DMS153 treated with DMSO at 0.1 percent for 48 hours (cell line): Measurements from ENCODE around the gene MYMK.

Experiments used
- DNase-seq: peaks from one replicate; lab custom pipeline; 2025; ENCODE audit not compliant: unreplicated experiment; lab: John Stamatoyannopoulos, UW

The MYMK gene

GRCh38 chr9:133536080-133536479 lies 11.3 kb upstream of the MYMK start:
- DNase-seq, result no peak

- DNase-seq, result no peak
These were observed 10.6 kb upstream of the MYMK start for GRCh38 chr9:133535306-133535877.

GRCh38 chr9:133534346-133535291 lies 9.9 kb upstream of the MYMK start, which contains the start of gene ADAMTSL2:
ADAMTSL2 (plus strand) TSS chr9:133534704; CDS start chr9:133536713, 2,009 bp downstream.
- DNase-seq, result peak; percentile 58

GRCh38 chr9:133533857-133534256 lies 9.1 kb upstream of the MYMK start:
- no peak for DNase-seq

- DNase-seq, result peak; percentile 76
These were observed 8.3 kb upstream of the MYMK start for GRCh38 chr9:133532937-133533668.

- DNase-seq, result no peak
These were observed 6.5 kb upstream of the MYMK start for GRCh38 chr9:133531293-133531692.

- no peak for DNase-seq
These were observed 5.1 kb upstream of the MYMK start for GRCh38 chr9:133529874-133530273.

- no peak for DNase-seq
These were observed 4.7 kb upstream of the MYMK start for GRCh38 chr9:133529457-133529856.

- no peak for DNase-seq
These were observed 4.1 kb upstream of the MYMK start for GRCh38 chr9:133528876-133529241.

GRCh38 chr9:133528001-133528875 lies 3.5 kb upstream of the MYMK start:
- DNase-seq, result no peak

GRCh38 chr9:133527444-133527920 lies 2.7 kb upstream of the MYMK start:
- DNase-seq, result no peak

GRCh38 chr9:133526721-133527321 lies 2.1 kb upstream of the MYMK start:
- peak; percentile 19 for DNase-seq

GRCh38 chr9:133525677-133526076 lies 918 bp upstream of the MYMK start:
- DNase-seq, result no peak

GRCh38 chr9:133524146-133524545 lies 613 bp downstream of the MYMK start:
- DNase-seq, result no peak

GRCh38 chr9:133523106-133523505 lies 1.7 kb downstream of the MYMK start:
- DNase-seq, result no peak

GRCh38 chr9:133522073-133522910 lies 2.5 kb downstream of the MYMK start:
- DNase-seq, result no peak

- DNase-seq, result no peak
These were observed 3.4 kb downstream of the MYMK start for GRCh38 chr9:133521122-133522072.
